Lower lobe of right lung (tissue), 2 donors: ENCODE data around the gene GCC1. TPM values are rescaled to one million over a fixed set of nuclear protein-coding genes. Genes with fewer than 3 reads are reported as not detected.

Experiments
- ATAC-seq, 2 donors: fragments of 200-7000 bp; cut with Tn5 transposase; one replicate each; pipeline ENCODE4 v1.9.1; 2020 to 2022; ENCODE audit warnings: mild to moderate bottlenecking in 2 of 2, moderate library complexity in 2 of 2
- DNase-seq: peaks from one replicate; pipeline ENCODE4 v3.0.0-alpha.2; 2020
- H3K27ac ChIP-seq: fragments of 200-600 bp; one replicate; pipeline ENCODE4 v1.8.0; 2022
- H3K27me3 ChIP-seq: fragments of 200-600 bp; one replicate; pipeline ENCODE4 v1.8.0; 2022; ENCODE audit warnings: low read depth
- H3K36me3 ChIP-seq: fragments of 200-600 bp; one replicate; pipeline ENCODE4 v1.8.0; 2022; ENCODE audit warnings: mild to moderate bottlenecking
- H3K4me1 ChIP-seq: fragments of 200-600 bp; one replicate; pipeline ENCODE4 v1.8.0; 2022
- H3K4me3 ChIP-seq: fragments of 200-600 bp; one replicate; pipeline ENCODE4 v1.8.0; 2022; ENCODE audit warnings: mild to moderate bottlenecking
- H3K9me3 ChIP-seq: fragments of 200-600 bp; one replicate; pipeline ENCODE4 v1.8.0; 2022
- intact Hi-C: fragments of 100-400 bp; cut with DNase I; formaldehyde crosslinking; loops from one replicate; pipeline ENCODE4 v1.11.0; 2022
- long read RNA-seq: library from polyadenylated mRNA; unstranded; transcript quantifications from one replicate; pipeline ENCODE4 v2.0.0, GENCODE V29; 2021
- total RNA-seq: library from RNA; stranded (reverse); fragmentation: NEBNext Ultra II Directional; extraction: Animal tissue kit (Norgen Biotek cat#: 25700); gene quantifications from one replicate; pipeline ENCODE4 v1.2.1, GENCODE V29; 2021
- TF ChIP-seq, protein P1 (sequence below): fragments of 200-600 bp; IDR thresholded peaks from one replicate; pipeline ENCODE4 v1.8.0; 2022; ENCODE audit warnings: antibody characterized with exemption, mild to moderate bottlenecking
- donor health status: DM: no; HTN: yes; CAD: no; lungs with severe emphysema.

Gene GCC1, protein sequence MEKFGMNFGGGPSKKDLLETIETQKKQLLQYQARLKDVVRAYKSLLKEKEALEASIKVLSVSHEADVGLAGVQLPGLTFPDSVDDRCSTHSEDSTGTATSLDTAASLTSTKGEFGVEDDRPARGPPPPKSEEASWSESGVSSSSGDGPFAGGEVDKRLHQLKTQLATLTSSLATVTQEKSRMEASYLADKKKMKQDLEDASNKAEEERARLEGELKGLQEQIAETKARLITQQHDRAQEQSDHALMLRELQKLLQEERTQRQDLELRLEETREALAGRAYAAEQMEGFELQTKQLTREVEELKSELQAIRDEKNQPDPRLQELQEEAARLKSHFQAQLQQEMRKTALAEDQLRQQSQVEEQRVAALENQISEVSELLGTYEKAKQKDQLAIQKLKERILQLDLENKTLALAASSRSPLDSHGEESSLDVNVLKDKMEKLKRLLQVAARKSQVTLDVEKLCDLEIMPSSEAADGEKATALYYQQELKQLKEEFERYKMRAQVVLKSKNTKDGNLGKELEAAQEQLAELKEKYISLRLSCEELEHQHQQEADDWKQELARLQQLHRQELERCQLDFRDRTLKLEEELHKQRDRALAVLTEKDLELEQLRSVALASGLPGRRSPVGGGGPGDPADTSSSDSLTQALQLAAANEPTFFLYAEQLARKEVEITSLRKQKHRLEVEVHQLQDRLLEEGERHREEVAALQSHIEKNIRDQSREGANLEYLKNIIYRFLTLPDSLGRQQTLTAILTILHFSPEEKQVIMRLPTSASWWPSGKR
- 17.4 TPM for total RNA-seq
- long read RNA-seq, full-length matches to known transcripts, result 42 of 46 reads
- long read RNA-seq, partial matches to known transcripts, result 0 of 46 reads
- long read RNA-seq, other reads (novel, unspliced or antisense), result 4 of 46 reads

DNA sequence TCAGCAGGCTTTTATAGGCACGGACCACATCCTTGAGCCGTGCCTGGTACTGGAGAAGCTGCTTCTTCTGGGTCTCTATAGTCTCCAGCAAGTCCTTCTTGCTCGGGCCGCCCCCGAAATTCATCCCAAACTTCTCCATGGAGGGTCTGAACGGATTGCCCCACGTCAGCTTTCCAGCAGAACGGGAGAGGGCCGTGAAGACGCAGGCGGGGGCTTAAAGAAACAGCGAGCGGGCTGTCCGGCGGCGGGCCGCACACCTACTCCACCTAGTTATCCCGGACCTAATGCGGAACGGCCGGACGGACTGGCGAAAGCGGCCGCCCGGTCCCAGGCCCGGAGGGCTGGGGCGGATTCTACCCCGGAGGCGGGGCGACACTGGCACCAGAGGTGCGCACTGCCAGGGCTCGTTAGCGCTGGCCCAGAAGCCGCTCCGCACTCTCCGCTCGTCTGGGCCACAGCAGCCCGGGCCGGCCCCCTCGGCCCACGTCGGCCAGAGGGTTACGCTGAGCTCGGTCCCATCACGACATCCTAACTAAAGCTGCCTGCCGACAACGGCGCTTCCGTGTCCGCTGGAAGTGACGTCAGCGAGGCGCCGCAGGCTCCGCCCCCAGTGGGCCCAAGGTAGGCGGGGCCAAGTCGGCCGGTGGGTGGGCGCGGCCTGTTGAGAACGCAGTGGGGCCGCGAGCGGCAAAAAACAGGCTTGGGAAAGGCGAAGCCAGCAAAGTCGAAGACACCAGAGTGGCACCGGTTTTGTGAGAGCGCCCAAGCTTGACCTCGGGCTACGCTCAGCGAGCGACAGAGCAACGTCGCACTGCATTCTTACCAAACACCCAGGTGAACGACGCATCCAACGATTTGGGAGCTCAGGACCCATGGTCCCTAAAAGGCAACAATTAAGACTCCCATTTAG, at the start of gene GCC1:
TSS of gene GCC1 (minus strand) at position 553 of the 910 bp plus-strand sequence. CDS start at position 139, 414 bp downstream.
- Histone ChIP-seq H3K4me1 (peaks cover 60% of the 10 kb centered on the region), H3K4me3 (peak within 1 kb of the TSS; percentile 89)

DNA sequence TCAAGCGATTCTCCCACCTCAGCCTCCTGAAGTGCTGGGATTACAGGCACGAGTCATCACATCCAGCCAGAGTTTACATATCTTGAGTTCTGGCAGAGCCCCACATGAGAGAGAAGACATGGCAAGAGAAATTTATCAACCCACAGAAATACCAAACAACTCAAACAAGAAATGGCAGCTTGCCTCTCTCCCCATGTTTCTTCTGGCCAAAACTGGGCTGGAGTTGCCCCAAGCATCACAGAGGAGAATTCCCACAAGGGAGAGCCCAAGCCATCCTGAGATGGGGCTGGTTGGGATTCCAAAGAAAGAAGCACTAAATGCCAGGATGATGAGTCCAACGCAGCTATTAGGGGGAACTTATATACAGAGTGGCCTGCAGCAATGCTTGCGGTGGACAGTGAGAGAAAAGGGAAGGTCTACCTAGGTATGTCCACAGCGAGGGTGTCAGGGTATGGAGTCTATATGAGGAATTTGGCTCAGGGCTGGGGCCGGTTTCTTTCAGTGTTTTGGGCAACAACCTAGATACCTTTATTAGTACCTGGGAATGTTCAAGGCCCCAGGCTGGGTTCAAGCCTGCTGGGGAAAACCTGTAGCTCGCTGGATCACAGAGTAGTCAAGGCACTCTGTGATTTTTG, 47.0 kb upstream of the GCC1 start:
- intact Hi-C loops, result no loop called here
- H3K36me3 ChIP-seq, result no peaks in the 10 kb centered on the region
- no peak for DNase-seq
- H3K4me1 ChIP-seq, result no peaks in the 10 kb centered on the region
- no peak for ATAC-seq
- H3K27me3 ChIP-seq, result peaks cover 4% of the 10 kb centered on the region
- TF ChIP-seq, protein P1, sequence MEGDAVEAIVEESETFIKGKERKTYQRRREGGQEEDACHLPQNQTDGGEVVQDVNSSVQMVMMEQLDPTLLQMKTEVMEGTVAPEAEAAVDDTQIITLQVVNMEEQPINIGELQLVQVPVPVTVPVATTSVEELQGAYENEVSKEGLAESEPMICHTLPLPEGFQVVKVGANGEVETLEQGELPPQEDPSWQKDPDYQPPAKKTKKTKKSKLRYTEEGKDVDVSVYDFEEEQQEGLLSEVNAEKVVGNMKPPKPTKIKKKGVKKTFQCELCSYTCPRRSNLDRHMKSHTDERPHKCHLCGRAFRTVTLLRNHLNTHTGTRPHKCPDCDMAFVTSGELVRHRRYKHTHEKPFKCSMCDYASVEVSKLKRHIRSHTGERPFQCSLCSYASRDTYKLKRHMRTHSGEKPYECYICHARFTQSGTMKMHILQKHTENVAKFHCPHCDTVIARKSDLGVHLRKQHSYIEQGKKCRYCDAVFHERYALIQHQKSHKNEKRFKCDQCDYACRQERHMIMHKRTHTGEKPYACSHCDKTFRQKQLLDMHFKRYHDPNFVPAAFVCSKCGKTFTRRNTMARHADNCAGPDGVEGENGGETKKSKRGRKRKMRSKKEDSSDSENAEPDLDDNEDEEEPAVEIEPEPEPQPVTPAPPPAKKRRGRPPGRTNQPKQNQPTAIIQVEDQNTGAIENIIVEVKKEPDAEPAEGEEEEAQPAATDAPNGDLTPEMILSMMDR, result no peak
- no peaks in the 10 kb centered on the region for H3K9me3 ChIP-seq
- no peak overlapping the region for H3K27ac ChIP-seq
- no peak overlapping the region for H3K4me3 ChIP-seq

More for the DNA sequence above, at the start of gene GCC1:
- Histone ChIP-seq H3K9me3 (no peaks in the 10 kb centered on the region), H3K27ac (peak within 1 kb of the TSS; percentile 92), H3K36me3 (peaks cover 33% of the 10 kb centered on the region), H3K27me3 (no peaks in the 10 kb centered on the region)
- TF ChIP-seq, protein P1, result no peak
- peak; percentile 94 for DNase-seq
- intact Hi-C loops, result no loop called here
- peak; percentile 91 to 92 for ATAC-seq

DNA sequence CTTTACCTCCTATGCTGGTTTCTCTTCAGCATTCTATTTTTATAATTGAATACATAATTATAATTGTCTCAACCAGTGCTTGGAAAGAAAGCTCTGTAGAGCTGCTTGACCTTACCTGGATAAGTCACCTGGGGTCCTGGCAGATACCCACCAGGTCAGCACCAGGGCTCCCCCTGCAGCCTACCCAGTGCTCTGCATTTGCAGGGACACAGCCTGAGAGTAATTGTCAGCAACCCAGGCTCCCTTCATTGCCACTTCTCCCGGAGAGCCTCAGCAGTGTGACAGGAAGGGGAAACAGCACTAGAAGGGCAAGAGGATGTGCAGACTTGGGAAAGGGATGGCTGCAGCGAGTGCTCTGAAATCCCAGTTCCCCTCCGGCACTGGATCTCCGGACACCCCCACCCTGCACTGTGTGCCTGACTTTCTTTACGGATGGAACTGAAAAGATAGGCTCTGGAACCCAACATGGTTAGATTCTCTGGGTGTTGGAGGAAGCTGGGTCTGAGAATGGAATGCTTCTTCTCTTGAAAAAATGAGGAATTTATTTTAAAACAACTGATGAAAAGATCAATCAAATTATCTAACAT, 44.0 kb upstream of the GCC1 start:
- Histone ChIP-seq H3K4me3 (no peak overlapping the region), H3K9me3 (no peaks in the 10 kb centered on the region), H3K36me3 (no peaks in the 10 kb centered on the region), H3K4me1 (no peaks in the 10 kb centered on the region), H3K27me3 (no peaks in the 10 kb centered on the region), H3K27ac (no peak overlapping the region)
- ATAC-seq (peak; percentile 59 to 68), DNase-seq (no peak)
- intact Hi-C loops, result no loop called here
- TF ChIP-seq, protein P1, result peak; percentile 42

DNA sequence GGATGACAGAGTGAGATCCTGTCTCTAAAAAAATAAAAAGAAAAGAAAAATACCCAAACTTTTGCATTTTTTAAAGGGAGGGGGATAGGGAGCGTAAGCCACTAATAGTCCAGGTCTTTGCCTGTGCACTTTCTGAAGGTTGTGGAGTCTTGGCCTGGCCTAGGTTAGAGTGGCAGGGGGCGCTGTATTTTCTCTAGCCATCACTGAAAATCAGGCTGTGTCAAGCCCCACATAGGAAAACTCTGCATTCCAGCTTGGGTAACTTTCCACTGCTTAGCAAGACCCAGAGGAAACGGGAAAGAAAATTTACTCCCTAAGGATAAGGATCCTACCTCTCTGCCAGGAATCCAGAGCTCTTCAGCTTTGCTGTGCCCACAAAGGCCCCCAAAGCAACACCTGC, 43.0 kb upstream of the GCC1 start:
- Histone ChIP-seq H3K36me3 (no peaks in the 10 kb centered on the region), H3K4me1 (no peaks in the 10 kb centered on the region), H3K4me3 (no peak overlapping the region), H3K9me3 (no peaks in the 10 kb centered on the region), H3K27ac (no peak overlapping the region), H3K27me3 (no peaks in the 10 kb centered on the region)
- intact Hi-C loops, result no loop called here
- TF ChIP-seq, protein P1, result no peak
- ATAC-seq, result no peak
- DNase-seq, result no peak
